ENCODE data around the gene ACBD4. TPM values are rescaled to one million over a fixed set of nuclear protein-coding genes. Genes with fewer than 3 reads are reported as not detected.

ACBD4 gene
- total and polyA plus RNA-seq, 4 donors: 7.8 to 15.7 (median 12.7) TPM

- DNase-seq (no peak), ATAC-seq (ENCODE audit: insufficient read depth, low FRiP score) (no peak)
- Histone ChIP-seq H3K4me1 (ENCODE audit: control insufficient read depth in 5 of 5, insufficient read depth in 5 of 5, low read length in 5 of 5) (peaks cover 0 to 20% (median 9%) of the 10 kb centered on the region in 5 donors), H3K27ac (ENCODE audit: low read depth in 1 of 2, low read length in 1 of 2) (peak overlapping the region; percentile 17 to 87), H3K9me3 (ENCODE audit: control insufficient read depth in 4 of 4, insufficient read depth in 3 of 4, low read length in 3 of 4) (no peaks in the 10 kb centered on the region), H3K36me3 (ENCODE audit: control insufficient read depth in 4 of 4, insufficient read depth in 4 of 4, low read length in 4 of 4) (no peaks in the 10 kb centered on the region), H3K9ac (ENCODE audit: insufficient read depth in 1 of 2, low read length in 2 of 2) (no peak overlapping the region), H3K4me3 (no peak overlapping the region), H3K27me3 (ENCODE audit: control insufficient read depth in 3 of 3, insufficient read depth in 3 of 3, low read length in 2 of 3) (no peaks in the 10 kb centered on the region)
- 82 to 84% methylated on average over 10 of the region's 10 CpGs for WGBS, 2 donors
- no peak for TF ChIP-seq CTCF (IDR thresholded peaks at IDR 0.05; ENCODE audit: control extremely low read depth, extremely low read depth)
Observed at GRCh38 chr17:45129426-45129939, 6.0 kb upstream of the ACBD4 start.

GRCh38 chr17:45129940-45130680 is 5.4 kb upstream of the ACBD4 start:
- Histone ChIP-seq H3K27me3 (ENCODE audit: control insufficient read depth in 3 of 3, insufficient read depth in 3 of 3, low read length in 2 of 3) (no peaks in the 10 kb centered on the region), H3K4me1 (ENCODE audit: control insufficient read depth in 5 of 5, insufficient read depth in 5 of 5, low read length in 5 of 5) (peaks cover 0 to 19% (median 9%) of the 10 kb centered on the region in 5 donors), H3K9ac (ENCODE audit: insufficient read depth in 1 of 2, low read length in 2 of 2) (no peak overlapping the region), H3K27ac (ENCODE audit: low read depth in 1 of 2, low read length in 1 of 2) (peak overlapping the region; percentile 17 to 78), H3K9me3 (ENCODE audit: control insufficient read depth in 4 of 4, insufficient read depth in 3 of 4, low read length in 3 of 4) (no peaks in the 10 kb centered on the region), H3K4me3 (no peak overlapping the region), H3K36me3 (ENCODE audit: control insufficient read depth in 4 of 4, insufficient read depth in 4 of 4, low read length in 4 of 4) (no peaks in the 10 kb centered on the region)
- no peak for DNase-seq
- no peak for ATAC-seq (ENCODE audit: insufficient read depth, low FRiP score)
- WGBS, 2 donors: 78 to 90% methylated on average over 12 to 13 of the region's 13 CpGs
- no peak for TF ChIP-seq CTCF (IDR thresholded peaks at IDR 0.05; ENCODE audit: control extremely low read depth, extremely low read depth)

- peak overlapping the region; percentile 67 to 78 for H3K27ac ChIP-seq (ENCODE audit: low read depth in 1 of 2, low read length in 1 of 2)
- no peaks in the 10 kb centered on the region for H3K36me3 ChIP-seq (ENCODE audit: control insufficient read depth in 4 of 4, insufficient read depth in 4 of 4, low read length in 4 of 4)
- H3K9me3 ChIP-seq (ENCODE audit: control insufficient read depth in 4 of 4, insufficient read depth in 3 of 4, low read length in 3 of 4): no peaks in the 10 kb centered on the region
- peak overlapping the region in 1 of 2 donors; percentile 40 for H3K9ac ChIP-seq (ENCODE audit: insufficient read depth in 1 of 2, low read length in 2 of 2)
- DNase-seq (no peak), ATAC-seq (ENCODE audit: insufficient read depth, low FRiP score) (no peak)
- H3K27me3 ChIP-seq (ENCODE audit: control insufficient read depth in 3 of 3, insufficient read depth in 3 of 3, low read length in 2 of 3): no peaks in the 10 kb centered on the region
- WGBS, 2 donors: 81 to 82% methylated on average over 17 of the region's 17 CpGs
- H3K4me3 ChIP-seq: no peak overlapping the region
- TF ChIP-seq CTCF (IDR thresholded peaks at IDR 0.05; ENCODE audit: control extremely low read depth, extremely low read depth): no peak
- peaks cover 2 to 23% (median 9%) of the 10 kb centered on the region in 5 donors for H3K4me1 ChIP-seq (ENCODE audit: control insufficient read depth in 5 of 5, insufficient read depth in 5 of 5, low read length in 5 of 5)
Observed at GRCh38 chr17:45130681-45131615, 4.5 kb upstream of the ACBD4 start.

All from lung (tissue), 12 donors.